H1 (cell line): ENCODE measurements around the gene CAMKK2. TPM values are rescaled to one million over a fixed set of nuclear protein-coding genes. Genes with fewer than 3 reads are reported as not detected.

Experiments
- CTCF ChIA-PET: fragments of 300-600 bp; sonication (Branson Sonifier 250); formaldehyde crosslinking; loops from one replicate; lab custom pipeline; 2021; ENCODE audit not compliant: partially characterized antibody; lab: Charles Lee
- POLR2A ChIA-PET: fragments of 300-600 bp; sonication (Branson Sonifier 250); formaldehyde crosslinking; loops from one replicate; lab custom pipeline; 2021; ENCODE audit warnings: inconsistent platforms; ENCODE audit not compliant: partially characterized antibody; lab: Charles Lee
- DNase-seq, 2 experiments: peaks; one replicate each; pipeline versions ENCODE4 v3.0.0 to v3.0.0-alpha.2; 2010 to 2022; ENCODE audit warnings: low spot score in 2 of 2, low read depth in 1 of 2, mixed read lengths in 1 of 2
- FAIRE-seq: peaks from 2 replicates; lab custom pipeline; 2011; peaks lifted over from hg19 to GRCh38; lab: Jason Lieb, UNC
- H2AFZ ChIP-seq: 2 replicates; pipeline ENCODE4 v1.8.1; 2012; ENCODE audit warnings: low read length, inconsistent platforms
- H2AK5ac ChIP-seq: 2 replicates; pipeline ENCODE4 v1.6.1; 2013; ENCODE audit warnings: low read depth, low read length
- H2BK120ac ChIP-seq: replicated peaks from 2 replicates; pipeline ENCODE3; 2013; ENCODE audit warnings: low read depth, low read length, inconsistent platforms
- H2BK12ac ChIP-seq: 2 replicates; pipeline ENCODE4 v1.6.1; 2013; ENCODE audit warnings: low read depth, low read length
- H2BK15ac ChIP-seq: 2 replicates; pipeline ENCODE4 v1.6.1; 2013; ENCODE audit warnings: low read length
- H2BK20ac ChIP-seq: 2 replicates; pipeline ENCODE4 v1.6.1; 2013; ENCODE audit warnings: low read length
- H2BK5ac ChIP-seq: 2 replicates; pipeline ENCODE4 v1.6.1; 2013; ENCODE audit warnings: low read depth, low read length
- H3K14ac ChIP-seq: 2 replicates; pipeline ENCODE4 v1.6.1; 2013; ENCODE audit warnings: inconsistent platforms; ENCODE audit not compliant: insufficient read length
- H3K18ac ChIP-seq: 2 replicates; pipeline ENCODE4 v1.6.1; 2013; ENCODE audit warnings: low read length; ENCODE audit errors: extremely low read depth
- H3K23ac ChIP-seq: 2 replicates; pipeline ENCODE4 v1.6.1; 2013; ENCODE audit warnings: inconsistent platforms; ENCODE audit not compliant: insufficient read length
- H3K23me2 ChIP-seq: 2 replicates; pipeline ENCODE4 v1.6.1; 2013; ENCODE audit warnings: low read depth, low read length
- H3K27ac ChIP-seq: 2 replicates; pipeline ENCODE4 v1.6.1; 2011; ENCODE audit warnings: low read depth, low read length, inconsistent platforms
- H3K27me3 ChIP-seq, 4 experiments: replicated peaks in 1 of 4; 1 replicate in 1 of 4; 2 replicates in 3 of 4; pipeline versions ENCODE4 v1.6.1 to v1.8.1; 2011 to 2013; ENCODE audit warnings: low read length in 3 of 4, mild to moderate bottlenecking in 3 of 4, inconsistent platforms in 2 of 4, mixed read lengths in 2 of 4, moderate library complexity in 1 of 4; ENCODE audit not compliant: control insufficient read depth in 3 of 4, insufficient read depth in 3 of 4; ENCODE audit errors: extremely low read depth in 1 of 4
- H3K36me3 ChIP-seq, 4 experiments: 2 replicates each; pipeline versions ENCODE4 v1.6.1 to v1.8.1; 2011 to 2013; ENCODE audit warnings: mild to moderate bottlenecking in 4 of 4, low read length in 3 of 4, moderate library complexity in 2 of 4, control low read depth in 1 of 4, inconsistent platforms in 1 of 4; ENCODE audit not compliant: insufficient read depth in 4 of 4, control insufficient read depth in 2 of 4
- H3K4ac ChIP-seq: replicated peaks from 2 replicates; pipeline ENCODE3; 2013; ENCODE audit warnings: low read length, low read depth, mixed read lengths, inconsistent platforms; ENCODE audit not compliant: insufficient read length
- H3K4me1 ChIP-seq, 4 experiments: replicated peaks in 1 of 4; 1 replicate in 1 of 4; 2 replicates in 3 of 4; pipeline versions ENCODE4 v1.6.1 to v1.8.1; 2011 to 2013; ENCODE audit warnings: low read length in 3 of 4, inconsistent platforms in 2 of 4, mixed read lengths in 1 of 4; ENCODE audit not compliant: insufficient read depth in 4 of 4, control insufficient read depth in 3 of 4
- H3K4me2 ChIP-seq, 2 experiments: 2 replicates each; pipeline versions ENCODE4 v1.6.1 to v1.8.1; 2011 to 2013; ENCODE audit warnings: low read depth in 2 of 2, low read length in 2 of 2, control low read depth in 1 of 2, inconsistent platforms in 1 of 2, mild to moderate bottlenecking in 1 of 2; ENCODE audit not compliant: insufficient read depth in 1 of 2
- H3K4me3 ChIP-seq, 4 experiments: fragments of 200-600, 300-600 bp in 1 of 4; sonication (generic), shearing (Covaris generic), sonication (Bioruptor Twin) in 1 of 4; 2 replicates each; pipeline versions ENCODE4 v1.5.1 to v1.8.1; 2011 to 2016; ENCODE audit warnings: low read length in 4 of 4, low read depth in 3 of 4, control low read depth in 2 of 4, inconsistent platforms in 2 of 4, mild to moderate bottlenecking in 2 of 4, mixed read lengths in 1 of 4, moderate library complexity in 1 of 4; ENCODE audit not compliant: insufficient read depth in 2 of 4; ENCODE audit errors: extremely low read depth in 1 of 4
- H3K56ac ChIP-seq: replicated peaks from 2 replicates; pipeline ENCODE3; 2013; ENCODE audit warnings: low read depth, mild to moderate bottlenecking, mixed read lengths, low read length, inconsistent platforms; ENCODE audit not compliant: insufficient read length
- H3K79me1 ChIP-seq: 2 replicates; pipeline ENCODE4 v1.6.1; 2013; ENCODE audit warnings: low read depth, low read length, control low read depth
- H3K79me2 ChIP-seq, 2 experiments: 2 replicates each; pipeline versions ENCODE4 v1.6.1 to v1.8.1; 2012 to 2013; ENCODE audit warnings: low read length in 2 of 2, mild to moderate bottlenecking in 2 of 2, inconsistent platforms in 1 of 2; ENCODE audit not compliant: insufficient read depth in 2 of 2, control insufficient read depth in 1 of 2
- H3K9ac ChIP-seq, 4 experiments: replicated peaks in 1 of 4; 1 replicate in 1 of 4; 2 replicates in 3 of 4; pipeline versions ENCODE4 v1.6.1 to v1.8.1; 2011 to 2013; ENCODE audit warnings: low read depth in 3 of 4, low read length in 3 of 4, control low read depth in 2 of 4, mild to moderate bottlenecking in 2 of 4, moderate library complexity in 2 of 4, inconsistent platforms in 1 of 4; ENCODE audit errors: extremely low read depth in 1 of 4
- H3K9me3 ChIP-seq, 2 experiments: 2 replicates each; pipeline versions ENCODE4 v1.6.1 to v1.8.1; 2012 to 2013; ENCODE audit warnings: mild to moderate bottlenecking in 2 of 2, moderate library complexity in 2 of 2, control low read depth in 1 of 2, inconsistent platforms in 1 of 2, low read depth in 1 of 2, low read length in 1 of 2, mixed read lengths in 1 of 2; ENCODE audit not compliant: insufficient read depth in 2 of 2
- H4K20me1 ChIP-seq, 2 experiments: replicated peaks in 1 of 2; 2 replicates each; pipeline versions ENCODE3 to v1.8.1; 2011 to 2013; ENCODE audit warnings: inconsistent platforms in 2 of 2, low read length in 2 of 2, mild to moderate bottlenecking in 1 of 2; ENCODE audit not compliant: insufficient read depth in 2 of 2, control insufficient read depth in 1 of 2
- H4K5ac ChIP-seq: 2 replicates; pipeline ENCODE4 v1.6.1; 2013; ENCODE audit warnings: low read length, low read depth, mixed read lengths, inconsistent platforms; ENCODE audit not compliant: insufficient read length
- H4K8ac ChIP-seq: 2 replicates; pipeline ENCODE4 v1.8.0; 2013; ENCODE audit warnings: mild to moderate bottlenecking, moderate library complexity, low read length, inconsistent platforms; ENCODE audit not compliant: insufficient read depth; ENCODE audit errors: extremely low read depth
- H4K91ac ChIP-seq: replicated peaks from 2 replicates; pipeline ENCODE3; 2013; ENCODE audit warnings: low read length, mixed read lengths, inconsistent platforms; ENCODE audit not compliant: insufficient read length
- FOSL1 ChIP-seq: IDR thresholded peaks from 2 replicates; pipeline ENCODE4 v1.6.1; 2011; ENCODE audit warnings: mild to moderate bottlenecking, low read depth, low read length, moderate library complexity; ENCODE audit not compliant: insufficient read depth
- JUND ChIP-seq: IDR thresholded peaks from 2 replicates; pipeline ENCODE4 v1.6.1; 2011; ENCODE audit warnings: mild to moderate bottlenecking, improper control_type of control experiment, low read length
- POLR2A ChIP-seq, 2 experiments: IDR thresholded peaks; 1 replicate in 1 of 2; 2 replicates in 1 of 2; pipeline ENCODE4 v1.6.1; 2011; ENCODE audit warnings: low read depth in 2 of 2, low read length in 2 of 2, mild to moderate bottlenecking in 2 of 2; ENCODE audit errors: control extremely low read depth in 1 of 2
- RAD21 ChIP-seq, 2 experiments: IDR thresholded peaks in 1 of 2; conservative IDR thresholded peaks in 1 of 2; 2 replicates each; pipeline ENCODE4 v1.6.1; 2011; ENCODE audit warnings: low read depth in 2 of 2, low read length in 2 of 2, improper control_type of control experiment in 1 of 2, inconsistent platforms in 1 of 2, mild to moderate bottlenecking in 1 of 2, moderate library complexity in 1 of 2
- TAF7 ChIP-seq: optimal IDR thresholded peaks from 2 replicates; pipeline ENCODE3; 2011; ENCODE audit warnings: low read depth, mild to moderate bottlenecking, inconsistent platforms, low read length, moderate library complexity, borderline replicate concordance
- WGBS, 2 experiments: shearing (Covaris generic) in 1 of 2; methylation state at CpG; one replicate each; pipeline versions ENCODE4 v1.1.6 to v1.1.7; 2013 to 2015; ENCODE audit warnings: low lambda C conversion rate in 2 of 2, mixed read lengths in 2 of 2, inconsistent platforms in 1 of 2, low coverage in 1 of 2, missing lambda C conversion rate in 1 of 2; ENCODE audit not compliant: insufficient replicate concordance in 2 of 2, insufficient coverage in 1 of 2, insufficient read length in 1 of 2; ENCODE audit errors: extremely low coverage in 1 of 2, missing lambda C conversion rate in 1 of 2; 5-methylcytosine and 5-hydroxymethylcytosine counted together
- polyA plus RNA-seq, 7 experiments: library from polyadenylated mRNA; depleted of rRNA in 3 of 7; stranded (reverse) in 5 of 7; unstranded in 2 of 7; fragments of >200 nt in 5 of 7; fragments of 200-250 nt in 2 of 7; gene quantifications; 1 replicate in 5 of 7; 2 replicates in 1 of 7; 4 replicates in 1 of 7; pipeline versions ENCODE4 v1.2.1 to v1.2.3, GENCODE V29; 2011 to 2013; ENCODE audit warnings: missing spikeins in 2 of 7, mixed read lengths in 2 of 7
- total RNA-seq: library from RNA; stranded (reverse); fragmentation: NEBNext Ultra II Directional; extraction: Animal tissue kit (Norgen Biotek cat#: 25700); gene quantifications from 2 replicates; pipeline ENCODE4 v1.2.1, GENCODE V29; 2021
- TF ChIP-seq, protein P1 (sequence below): IDR thresholded peaks from 2 replicates; pipeline ENCODE4 v1.6.1; 2012; ENCODE audit warnings: low read length, inconsistent platforms
- TF ChIP-seq, protein P2 (sequence below), 3 experiments: IDR thresholded peaks; 1 replicate in 2 of 3; 2 replicates in 1 of 3; pipeline versions ENCODE4 v1.5.1 to v1.6.1; 2011; ENCODE audit warnings: low read length in 3 of 3, mild to moderate bottlenecking in 3 of 3, inconsistent platforms in 2 of 3, low read depth in 1 of 3, moderate library complexity in 1 of 3; ENCODE audit not compliant: insufficient read depth in 1 of 3; ENCODE audit errors: control extremely low read depth in 1 of 3

Gene CAMKK2
- total and polyA plus RNA-seq, 2 of the 8 experiments (the other 6 are each of a cell fraction or from before 2014, with no cell fraction given) = 29.6 to 30.6 TPM

DNA sequence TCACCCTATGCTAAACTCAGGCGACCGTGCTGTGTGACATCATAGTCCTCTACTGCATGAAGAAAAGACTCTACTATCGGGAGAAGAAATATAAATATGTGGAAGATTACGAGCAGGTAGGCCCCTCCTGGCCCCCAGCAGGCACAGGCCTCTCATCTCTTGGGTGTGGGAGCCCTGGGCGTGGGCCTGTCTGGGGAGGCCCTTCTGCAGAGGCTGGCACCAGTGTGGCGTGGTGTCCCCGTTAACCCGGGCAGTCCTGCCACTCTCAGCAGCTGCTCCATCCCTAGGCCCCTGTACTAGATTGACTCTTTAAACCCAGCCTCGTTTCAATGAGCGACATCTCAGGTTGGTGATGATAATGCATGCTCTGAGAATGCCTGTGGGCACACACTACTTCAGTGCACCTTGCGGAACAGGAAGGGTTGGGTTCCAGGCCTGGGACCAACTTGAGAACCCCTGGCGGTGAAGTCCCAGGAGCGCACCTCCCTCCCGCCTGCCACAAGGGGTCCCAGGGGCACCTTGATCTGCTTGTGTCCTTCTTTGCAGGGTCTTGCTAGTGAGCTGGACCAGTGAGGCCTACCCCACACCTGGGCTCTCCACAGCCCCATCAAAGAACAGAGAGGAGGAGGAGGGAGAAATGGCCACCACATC is 63.4 kb downstream of the CAMKK2 start:
- no peak overlapping the region for H3K27ac ChIP-seq
- H3K9me3 ChIP-seq = no peaks in the 10 kb centered on the region
- H3K4ac ChIP-seq = no peak overlapping the region
- H2BK20ac ChIP-seq = no peak overlapping the region
- 89% methylated on average over 14 of the region's 14 CpGs; no CpG with 5 or more reads in 1 of the 2 experiments for WGBS, 2 experiments
- TF ChIP-seq FOSL1 (no peak), TAF7 (no peak), JUND (no peak), POLR2A (IDR thresholded peaks at IDR 0.05; ENCODE audit: control extremely low read depth in 1 of 2, low read depth in 2 of 2, low read length in 2 of 2) (no peak), RAD21 (IDR thresholded peaks at IDR 0.05 in 1 of 2, conservative IDR thresholded peaks at IDR 0.05 in 1 of 2; ENCODE audit: low read depth in 2 of 2, low read length in 2 of 2) (peak; percentile 4 to 18; a peak in 1 of 4 replicates)
- TF ChIP-seq, protein P1, sequence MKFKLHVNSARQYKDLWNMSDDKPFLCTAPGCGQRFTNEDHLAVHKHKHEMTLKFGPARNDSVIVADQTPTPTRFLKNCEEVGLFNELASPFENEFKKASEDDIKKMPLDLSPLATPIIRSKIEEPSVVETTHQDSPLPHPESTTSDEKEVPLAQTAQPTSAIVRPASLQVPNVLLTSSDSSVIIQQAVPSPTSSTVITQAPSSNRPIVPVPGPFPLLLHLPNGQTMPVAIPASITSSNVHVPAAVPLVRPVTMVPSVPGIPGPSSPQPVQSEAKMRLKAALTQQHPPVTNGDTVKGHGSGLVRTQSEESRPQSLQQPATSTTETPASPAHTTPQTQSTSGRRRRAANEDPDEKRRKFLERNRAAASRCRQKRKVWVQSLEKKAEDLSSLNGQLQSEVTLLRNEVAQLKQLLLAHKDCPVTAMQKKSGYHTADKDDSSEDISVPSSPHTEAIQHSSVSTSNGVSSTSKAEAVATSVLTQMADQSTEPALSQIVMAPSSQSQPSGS = no peak
- TF ChIP-seq, protein P2, sequence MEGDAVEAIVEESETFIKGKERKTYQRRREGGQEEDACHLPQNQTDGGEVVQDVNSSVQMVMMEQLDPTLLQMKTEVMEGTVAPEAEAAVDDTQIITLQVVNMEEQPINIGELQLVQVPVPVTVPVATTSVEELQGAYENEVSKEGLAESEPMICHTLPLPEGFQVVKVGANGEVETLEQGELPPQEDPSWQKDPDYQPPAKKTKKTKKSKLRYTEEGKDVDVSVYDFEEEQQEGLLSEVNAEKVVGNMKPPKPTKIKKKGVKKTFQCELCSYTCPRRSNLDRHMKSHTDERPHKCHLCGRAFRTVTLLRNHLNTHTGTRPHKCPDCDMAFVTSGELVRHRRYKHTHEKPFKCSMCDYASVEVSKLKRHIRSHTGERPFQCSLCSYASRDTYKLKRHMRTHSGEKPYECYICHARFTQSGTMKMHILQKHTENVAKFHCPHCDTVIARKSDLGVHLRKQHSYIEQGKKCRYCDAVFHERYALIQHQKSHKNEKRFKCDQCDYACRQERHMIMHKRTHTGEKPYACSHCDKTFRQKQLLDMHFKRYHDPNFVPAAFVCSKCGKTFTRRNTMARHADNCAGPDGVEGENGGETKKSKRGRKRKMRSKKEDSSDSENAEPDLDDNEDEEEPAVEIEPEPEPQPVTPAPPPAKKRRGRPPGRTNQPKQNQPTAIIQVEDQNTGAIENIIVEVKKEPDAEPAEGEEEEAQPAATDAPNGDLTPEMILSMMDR (IDR thresholded peaks at IDR 0.05; ENCODE audit: control extremely low read depth in 1 of 3, insufficient read depth in 1 of 3, low read depth in 1 of 3, low read length in 3 of 3) = peak; percentile 48 to 53 (median 53)
- H4K5ac ChIP-seq = no peak overlapping the region
- no peaks in the 10 kb centered on the region for H3K79me2 ChIP-seq
- H3K4me3 ChIP-seq = no peak overlapping the region
- no peak overlapping the region for H3K56ac ChIP-seq
- H2BK5ac ChIP-seq = peak overlapping the region; percentile 72; the same call in 1 of the 2 replicates
- no peak overlapping the region for H3K18ac ChIP-seq
- H3K27me3 ChIP-seq = no peaks in the 10 kb centered on the region
- peaks cover 0 to 4% (median 0%) of the 10 kb centered on the region in 4 experiments; a peak in 3 of 7 replicates for H3K4me1 ChIP-seq
- H4K20me1 ChIP-seq = no peaks in the 10 kb centered on the region
- no peak overlapping the region for H2AK5ac ChIP-seq
- no peak overlapping the region for H2BK15ac ChIP-seq
- no peak overlapping the region for H3K23ac ChIP-seq
- ChIA-PET CTCF (interaction anchor here (0.8 to 3.5 kb wide), 4 partner anchors 9 to 30 kb away, joined by 3 to 19 read pairs (median 7); no protein-coding TSS in a partner anchor), POLR2A (interaction anchor here (0.9 to 1.6 kb wide), 2 partner anchors 9 to 62 kb away, joined by 3 to 6 read pairs; no protein-coding TSS in a partner anchor)
- no peak overlapping the region for H2BK120ac ChIP-seq
- no peak overlapping the region for H4K91ac ChIP-seq
- no peak overlapping the region for H3K14ac ChIP-seq
- peak in 1 of 2 experiments; percentile 56 for DNase-seq
- H3K23me2 ChIP-seq = no peaks in the 10 kb centered on the region
- H2BK12ac ChIP-seq = no peak overlapping the region
- no peak overlapping the region for H2AFZ ChIP-seq
- no peaks in the 10 kb centered on the region; a peak in 1 of 8 replicates for H3K36me3 ChIP-seq
- H3K9ac ChIP-seq = no peak overlapping the region
- no peak overlapping the region for H3K4me2 ChIP-seq
- FAIRE-seq = no peak
- H3K79me1 ChIP-seq = no peaks in the 10 kb centered on the region
- H4K8ac ChIP-seq = no peak overlapping the region
